GM06990 (cell line): ENCODE measurements around the gene EEF1AKMT2.

ENCODE experiments used
- DNase-seq: peaks from one replicate; pipeline ENCODE4 v3.0.0-alpha.2; 2011; ENCODE audit not compliant: insufficient read length; ENCODE audit errors: extremely low read depth
- H3K27me3 ChIP-seq: replicated peaks from 2 replicates; pipeline ENCODE4 v1.6.0; 2011; ENCODE audit warnings: low read length; ENCODE audit not compliant: control insufficient read depth, insufficient read depth
- H3K36me3 ChIP-seq: 2 replicates; pipeline ENCODE4 v1.5.1; 2011; ENCODE audit warnings: low read length; ENCODE audit not compliant: control insufficient read depth, insufficient read depth
- H3K4me3 ChIP-seq: replicated peaks from 2 replicates; pipeline ENCODE4 v1.5.1; 2011; ENCODE audit warnings: low read depth, mild to moderate bottlenecking, control low read depth, low read length
- CTCF ChIP-seq: IDR thresholded peaks from 2 replicates; pipeline ENCODE4 v1.5.1; 2011; ENCODE audit warnings: low read length, control low read depth, mild to moderate bottlenecking, inconsistent platforms; ENCODE audit not compliant: insufficient read depth, poor library complexity, severe bottlenecking

The EEF1AKMT2 gene

GRCh38 chr10:124734311-124735166, 57.1 kb downstream of the EEF1AKMT2 start:
- no peak for TF ChIP-seq CTCF
- no peaks in the 10 kb centered on the region for H3K36me3 ChIP-seq
- DNase-seq = no peak
- no peak overlapping the region for H3K4me3 ChIP-seq
- H3K27me3 ChIP-seq = no peaks in the 10 kb centered on the region

- no peak for TF ChIP-seq CTCF
- DNase-seq = no peak
- H3K4me3 ChIP-seq = no peak overlapping the region
- no peaks in the 10 kb centered on the region for H3K36me3 ChIP-seq
- H3K27me3 ChIP-seq = no peaks in the 10 kb centered on the region
Measured at GRCh38 chr10:124733571-124734245, 58.0 kb downstream of the EEF1AKMT2 start.

GRCh38 chr10:124732931-124733570, 58.6 kb downstream of the EEF1AKMT2 start:
- Histone ChIP-seq H3K4me3 (peak overlapping the region; percentile 45), H3K36me3 (no peaks in the 10 kb centered on the region), H3K27me3 (no peaks in the 10 kb centered on the region)
- DNase-seq = peak; percentile 69
- no peak for TF ChIP-seq CTCF

GRCh38 chr10:124731551-124731950, 60.1 kb downstream of the EEF1AKMT2 start:
- TF ChIP-seq CTCF = no peak
- H3K27me3 ChIP-seq = no peaks in the 10 kb centered on the region

GRCh38 chr10:124730790-124731189, 60.9 kb downstream of the EEF1AKMT2 start:
- no peak for DNase-seq
- no peaks in the 10 kb centered on the region for H3K36me3 ChIP-seq
- H3K4me3 ChIP-seq = no peak overlapping the region
- H3K27me3 ChIP-seq = no peaks in the 10 kb centered on the region
- TF ChIP-seq CTCF = no peak

More at GRCh38 chr10:124731551-124731950, 60.1 kb downstream of the EEF1AKMT2 start:
- DNase-seq = no peak
- H3K36me3 ChIP-seq = no peaks in the 10 kb centered on the region
- no peak overlapping the region for H3K4me3 ChIP-seq
